NCI-H2029 (cell line): ENCODE data around the gene NPAS3.
A peak's percentile ranks its signal among the peaks of the same experiment; 100 is the strongest.

ENCODE experiments used
- DNase-seq: peaks from one replicate; lab custom pipeline; 2025; lab: John Stamatoyannopoulos, UW

NPAS3 gene

DNA sequence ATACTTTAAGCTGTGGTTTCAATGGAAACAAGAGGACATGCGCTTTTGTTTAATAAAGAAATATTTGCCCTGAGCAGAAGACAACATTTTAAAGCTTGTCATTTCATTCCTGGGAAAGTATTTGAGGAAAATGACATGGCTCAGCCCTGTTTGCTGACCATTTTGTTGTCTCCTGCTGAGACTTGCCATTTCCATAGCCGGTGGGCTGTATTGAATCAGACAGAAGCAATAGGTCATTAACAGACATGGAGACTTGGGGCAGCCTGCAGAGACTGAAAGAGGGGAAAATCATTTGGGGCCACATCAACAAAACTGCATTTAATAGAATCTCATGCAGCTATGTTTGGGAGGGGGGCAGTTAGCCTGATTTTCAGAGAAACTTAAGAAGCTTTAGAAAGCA lies 443.0 kb downstream of the NPAS3 start:
- DNase-seq: no peak

DNA sequence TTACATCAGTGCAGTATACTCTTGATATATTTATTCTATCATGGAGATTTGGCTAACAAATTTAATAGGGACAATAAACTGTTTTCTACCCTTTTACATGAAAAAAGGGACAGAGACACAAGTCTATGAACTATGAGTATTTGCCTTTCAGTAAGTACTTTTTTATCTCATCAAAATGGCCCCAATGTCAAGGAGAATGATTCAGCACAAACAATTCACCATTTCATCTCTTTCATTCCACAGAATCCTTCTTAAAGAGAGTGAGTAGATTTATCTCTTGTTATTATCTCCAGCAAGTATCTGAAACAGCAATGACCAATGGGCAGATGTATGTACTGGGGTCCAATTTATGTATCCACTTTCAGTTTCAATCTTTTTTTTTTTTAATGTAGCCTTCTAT lies 447.5 kb downstream of the NPAS3 start:
- DNase-seq: no peak

DNA sequence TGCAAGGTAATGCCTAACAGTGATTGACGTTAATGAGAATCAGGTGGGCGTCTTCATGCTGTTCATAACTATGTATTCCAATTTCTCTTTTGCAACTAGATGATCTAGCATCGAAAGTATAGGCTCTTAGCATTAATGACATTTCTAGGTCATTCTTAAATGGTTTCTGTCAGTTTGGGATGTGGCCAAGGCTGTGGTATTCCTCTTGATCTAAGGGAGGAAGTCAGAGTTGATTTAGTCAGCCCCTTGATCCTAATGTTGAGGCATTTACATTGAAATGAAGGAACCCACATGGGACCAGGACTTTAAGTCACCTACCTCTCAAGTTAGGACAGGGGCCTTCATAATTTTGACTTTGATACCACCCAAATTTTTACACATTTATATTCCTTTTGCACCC lies 448.1 kb downstream of the NPAS3 start:
- no peak for DNase-seq

DNA sequence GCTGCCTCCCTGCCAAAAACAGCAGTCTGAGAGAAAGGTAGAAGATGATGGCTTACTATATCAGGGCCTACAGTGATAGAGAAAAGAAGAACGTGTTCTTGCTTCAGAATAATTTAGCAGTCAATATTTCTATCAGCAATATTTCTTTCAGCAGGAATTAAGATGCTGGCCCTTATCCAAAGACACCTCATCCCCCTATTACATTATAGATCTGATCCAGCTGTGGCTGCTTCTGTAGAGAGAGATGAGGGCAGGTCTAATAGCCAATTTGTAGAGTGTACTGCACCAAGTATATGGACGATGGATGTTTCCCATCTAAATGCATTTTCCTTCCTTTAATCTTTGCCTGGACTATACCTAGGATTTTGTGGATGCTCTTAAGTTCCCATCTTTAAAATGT lies 451.7 kb downstream of the NPAS3 start:
- no peak for DNase-seq

DNA sequence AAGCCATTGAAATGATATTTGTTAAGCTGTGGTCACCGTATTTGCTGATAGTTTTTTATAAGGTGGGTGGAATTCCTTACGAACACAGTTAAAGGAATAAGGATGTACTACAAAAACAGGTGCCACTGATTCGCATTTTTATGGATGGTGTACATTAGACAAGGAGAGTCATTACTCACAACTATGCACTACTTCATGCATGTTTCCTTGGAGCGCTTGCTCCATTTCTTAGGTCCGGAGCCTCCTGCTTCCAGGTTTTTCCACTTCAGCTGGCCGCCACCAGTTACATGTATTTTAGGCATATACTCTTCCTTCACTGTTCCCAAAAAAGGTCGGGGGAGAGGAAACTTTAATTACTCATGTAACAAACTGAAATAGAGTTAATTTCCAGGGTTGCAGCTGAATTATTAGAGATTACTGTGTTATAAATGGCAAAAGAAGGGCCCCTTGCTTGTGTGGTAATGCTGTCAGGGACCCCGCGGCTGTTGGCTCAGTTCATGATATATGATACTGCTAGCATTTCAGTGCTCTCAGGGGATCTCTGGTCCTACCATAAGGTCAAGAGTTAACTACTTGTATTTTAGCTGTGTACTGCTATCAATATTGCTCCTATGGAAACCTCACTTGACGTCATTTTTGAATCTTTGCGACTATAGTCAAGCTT lies 454.7 kb downstream of the NPAS3 start:
- DNase-seq: peak; percentile 99

DNA sequence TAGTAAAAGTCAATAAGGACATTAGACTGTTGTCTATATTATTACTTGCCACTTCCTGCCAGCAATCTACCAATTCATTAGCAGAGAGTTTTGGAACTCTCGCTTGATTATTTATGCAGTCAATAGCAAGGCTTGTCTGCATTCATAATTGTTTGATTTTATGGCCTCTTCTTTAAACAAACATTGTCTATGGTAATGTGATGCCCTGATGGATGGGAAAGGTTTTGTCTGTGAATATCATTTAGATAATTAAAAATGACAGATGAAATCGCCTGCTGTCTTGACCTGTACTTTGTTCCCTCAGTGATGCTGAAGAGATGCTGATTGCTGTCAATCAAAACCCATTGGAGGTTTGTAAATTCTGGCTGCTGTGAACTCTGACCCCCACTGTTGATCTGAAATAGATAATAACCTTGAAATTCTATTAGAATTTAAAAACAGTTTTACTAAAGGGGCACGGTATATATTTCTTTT lies 455.3 kb downstream of the NPAS3 start:
- peak; percentile 99 for DNase-seq

DNA sequence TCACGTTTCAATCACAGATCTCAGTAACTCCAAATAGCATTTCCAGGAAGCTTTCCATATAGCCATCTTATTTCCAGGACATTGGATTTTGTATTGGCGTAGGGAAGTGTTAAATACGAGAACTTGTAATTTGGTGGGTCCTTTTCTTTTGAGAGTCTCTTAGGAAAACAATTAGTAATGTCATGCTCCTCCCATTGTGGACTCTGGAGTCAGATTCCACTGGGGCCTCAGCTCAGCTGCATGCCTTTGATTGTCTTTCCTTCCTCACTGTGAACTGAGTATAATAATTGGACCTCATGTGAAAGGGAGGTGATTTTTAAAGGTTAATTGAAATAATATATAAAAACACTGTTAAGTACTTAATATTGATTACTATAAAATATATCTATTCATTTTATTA lies 462.6 kb downstream of the NPAS3 start:
- DNase-seq: peak; percentile 63

DNA sequence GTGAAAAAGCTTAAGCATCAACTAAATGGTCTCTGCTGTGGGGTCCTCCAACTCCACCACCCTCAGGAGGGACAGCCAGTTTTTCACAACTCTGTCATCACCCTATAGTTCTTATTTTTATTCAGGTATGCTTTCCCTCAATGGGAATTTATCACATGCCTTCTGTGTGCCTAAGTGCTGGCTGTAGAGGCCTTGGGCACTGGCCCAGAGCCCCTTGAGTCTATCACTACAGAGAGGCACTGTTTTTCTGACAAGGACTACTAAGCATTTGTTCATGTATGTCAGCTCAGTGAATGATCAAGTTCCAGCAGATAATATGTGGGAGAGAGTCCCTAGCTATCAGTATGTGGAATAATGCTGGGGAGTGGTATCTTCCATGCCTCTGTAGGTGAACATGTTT lies 463.9 kb downstream of the NPAS3 start:
- peak; percentile 85 for DNase-seq

DNA sequence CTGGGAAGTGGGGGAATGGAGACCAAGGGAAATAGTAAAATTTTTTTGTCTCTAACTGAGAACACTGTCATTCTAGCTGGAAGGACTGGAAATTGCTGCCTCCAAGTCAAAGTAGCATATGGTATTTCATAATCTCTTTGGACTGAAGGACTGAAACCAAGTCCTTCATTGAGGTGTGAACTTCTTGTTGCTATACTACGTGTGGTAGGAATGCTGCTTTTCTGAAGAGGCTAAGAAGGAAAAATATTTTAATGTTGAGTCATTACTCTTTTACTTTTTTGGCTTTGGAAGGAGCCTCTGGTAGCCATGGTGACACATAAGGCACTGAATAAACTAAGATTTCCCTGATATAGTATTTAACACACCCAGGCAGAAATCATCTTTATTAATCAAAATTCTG lies 465.4 kb downstream of the NPAS3 start:
- no peak for DNase-seq

DNA sequence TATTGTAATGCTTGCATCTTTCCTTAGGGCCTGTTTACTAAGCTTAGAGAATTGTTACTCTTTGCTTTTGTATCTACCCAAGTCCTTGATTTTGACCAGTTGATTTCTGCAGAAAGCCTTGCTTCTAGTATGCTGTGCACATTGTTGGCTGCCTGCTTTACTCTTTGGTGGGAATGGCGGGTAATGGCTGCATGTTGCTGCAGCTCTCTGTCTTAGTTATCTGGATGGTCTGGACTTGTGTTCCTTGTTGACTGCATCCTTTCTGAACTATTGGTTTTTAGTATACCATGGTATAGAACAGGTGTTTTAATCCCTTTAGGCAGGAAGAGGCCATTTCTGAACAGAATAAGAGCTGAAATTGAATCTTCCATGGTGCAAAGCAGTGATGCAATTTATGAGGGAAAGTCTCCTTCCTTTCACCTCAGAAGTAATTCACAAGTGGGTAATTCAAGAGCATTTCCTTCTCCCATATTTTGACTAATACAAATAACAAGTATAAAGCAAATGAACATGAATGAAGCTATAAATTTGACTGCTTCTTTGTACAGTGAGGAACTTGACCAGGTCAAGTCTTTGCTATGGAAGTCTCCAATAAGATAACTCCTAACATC lies 466.4 kb downstream of the NPAS3 start:
- DNase-seq: no peak

DNA sequence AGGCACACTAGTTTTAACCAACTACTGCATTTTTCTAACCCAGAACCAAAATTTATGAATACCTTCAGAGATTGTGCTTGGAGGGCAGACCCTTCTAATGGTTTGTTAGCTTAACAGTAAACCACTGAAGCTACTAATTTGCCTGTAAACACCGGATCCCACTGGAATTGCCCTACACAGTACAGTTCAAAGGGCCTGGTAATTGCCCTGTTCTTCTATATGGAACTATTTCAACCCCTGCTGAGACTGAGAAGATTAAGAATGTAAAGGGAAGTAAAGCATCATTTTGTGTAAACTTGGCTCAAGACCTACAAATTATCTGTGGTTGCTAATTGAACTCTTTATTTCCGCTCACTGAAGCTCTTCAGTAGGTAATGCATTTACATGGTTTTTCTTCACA lies 468.1 kb downstream of the NPAS3 start:
- DNase-seq: no peak

DNA sequence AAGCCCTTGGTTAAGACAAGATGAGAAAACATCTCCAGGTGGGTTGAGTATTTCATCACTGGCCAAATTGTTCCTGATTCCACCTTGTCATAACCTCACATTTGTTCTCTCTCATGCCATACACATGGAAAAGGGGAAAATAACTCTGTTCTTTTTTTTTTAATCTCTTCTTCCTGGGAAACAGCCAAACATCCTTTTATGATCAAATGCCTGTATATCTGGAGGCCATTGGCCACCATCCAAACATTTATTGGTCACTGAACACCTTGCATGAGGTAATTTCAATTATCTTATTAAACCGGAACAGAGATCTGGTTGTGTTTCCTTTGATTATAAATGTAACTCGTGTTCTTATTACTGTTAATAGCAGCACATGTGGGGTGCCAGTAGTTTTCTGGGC lies 469.6 kb downstream of the NPAS3 start:
- peak; percentile 58 for DNase-seq

DNA sequence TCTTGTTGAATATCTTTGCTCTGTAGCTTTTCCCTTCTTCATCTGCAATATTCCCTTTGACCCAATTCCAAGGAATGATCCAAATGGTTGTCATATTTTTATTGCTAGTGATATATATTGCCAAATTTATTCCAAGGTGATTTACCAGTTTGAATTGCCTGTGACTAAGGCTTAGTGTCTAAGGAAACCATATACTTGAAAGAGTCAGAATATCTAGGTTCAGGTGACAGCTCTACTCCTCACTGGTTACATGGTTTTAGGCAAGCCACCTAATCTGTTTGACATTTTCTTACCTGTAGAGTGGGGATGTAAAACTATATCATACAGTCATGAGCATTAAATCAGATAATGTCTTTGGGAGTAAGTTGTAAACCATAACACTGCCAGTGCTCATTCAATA lies 473.8 kb downstream of the NPAS3 start:
- DNase-seq: no peak

DNA sequence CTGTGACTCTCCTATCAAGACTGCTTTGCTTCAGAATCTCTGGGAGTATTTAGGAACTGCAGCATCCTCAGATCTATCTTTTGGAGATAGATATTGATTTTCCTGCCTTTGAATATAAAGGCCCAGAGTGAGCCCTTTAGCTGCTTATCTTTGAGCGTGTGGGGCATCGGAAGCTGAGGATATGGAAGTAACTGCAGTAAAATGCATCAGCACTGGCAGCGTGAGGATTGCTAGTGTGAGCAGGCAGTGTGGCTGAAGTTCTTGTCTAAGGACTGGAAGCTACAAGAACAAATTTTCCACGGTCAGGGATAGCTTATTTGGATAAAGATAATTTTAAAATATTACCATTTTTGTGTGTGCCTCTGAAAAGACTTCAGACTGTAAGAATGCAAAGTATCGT lies 474.7 kb downstream of the NPAS3 start:
- no peak for DNase-seq

DNA sequence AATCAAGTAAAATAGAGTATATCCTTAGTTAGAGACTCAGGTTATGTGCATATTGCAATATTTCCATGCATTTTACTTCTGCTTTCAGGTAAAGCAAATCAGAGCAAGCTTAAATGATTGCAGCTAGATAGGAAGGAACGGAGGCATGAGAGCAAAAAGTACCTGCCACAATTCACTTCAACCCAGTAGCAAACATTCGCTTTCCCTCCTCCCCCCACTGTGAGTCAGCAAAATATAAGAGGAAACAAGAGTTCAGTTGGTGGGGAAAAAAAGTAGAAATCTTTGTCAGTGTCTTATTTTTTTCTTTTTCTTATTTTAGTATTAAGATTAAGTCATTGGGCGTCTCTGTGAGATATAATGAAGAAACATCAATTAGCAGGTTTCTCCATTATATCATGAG lies 475.4 kb downstream of the NPAS3 start:
- no peak for DNase-seq

DNA sequence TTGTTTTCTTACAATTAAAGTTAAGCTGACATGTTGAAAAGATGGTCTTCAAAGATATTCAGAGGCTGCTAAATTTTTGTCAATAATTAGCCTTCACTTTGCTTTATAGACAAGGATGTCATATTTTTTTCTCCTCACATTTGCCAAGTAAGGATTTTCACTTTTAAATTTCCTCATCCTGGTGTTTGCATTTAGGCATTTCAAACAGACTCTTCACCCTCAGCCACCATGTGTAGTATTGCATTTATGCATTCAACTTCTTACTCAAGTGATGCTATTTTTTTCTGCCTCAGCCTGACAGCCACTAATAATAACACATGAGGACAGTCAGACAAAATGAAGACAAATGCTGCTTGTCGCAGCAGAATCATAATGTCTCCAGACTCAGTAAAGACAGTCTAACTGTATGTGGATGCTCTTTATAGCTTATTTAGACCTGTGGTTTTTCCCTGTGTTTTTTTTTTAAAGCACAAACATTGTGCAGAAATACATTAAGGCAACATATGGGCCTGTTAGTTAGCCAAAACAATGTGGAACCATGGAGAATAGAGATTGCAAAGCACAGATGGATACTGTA lies 481.5 kb downstream of the NPAS3 start:
- DNase-seq: no peak

DNA sequence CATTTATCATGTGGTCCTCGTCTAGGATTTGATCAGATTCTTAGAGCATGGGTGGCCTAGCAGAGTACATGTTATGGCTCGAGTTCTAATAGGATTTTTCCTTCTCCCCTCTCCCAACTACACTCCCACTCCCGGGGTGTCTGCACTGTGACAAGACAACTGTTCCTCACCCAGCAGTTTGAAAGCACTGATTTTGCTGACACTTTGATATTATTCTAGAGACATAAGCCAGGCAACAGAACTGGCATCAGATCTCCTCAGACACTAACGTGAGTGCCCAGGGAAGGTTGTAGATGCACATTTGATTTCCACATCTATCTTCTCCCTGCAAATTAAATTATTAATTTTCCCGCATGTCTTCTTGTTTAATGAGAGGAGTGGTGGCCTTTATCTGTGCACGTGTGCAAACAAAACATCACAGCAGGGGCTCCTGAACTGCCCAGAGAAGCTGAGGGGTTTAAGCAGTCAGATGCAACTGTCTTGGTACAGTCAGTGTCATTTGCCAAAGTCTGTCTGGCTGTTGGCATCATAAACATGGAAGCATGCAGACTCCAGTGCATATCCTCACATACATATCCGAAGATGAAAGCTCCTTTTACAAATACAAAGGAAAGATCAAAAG lies 491.8 kb downstream of the NPAS3 start:
- DNase-seq: no peak

DNA sequence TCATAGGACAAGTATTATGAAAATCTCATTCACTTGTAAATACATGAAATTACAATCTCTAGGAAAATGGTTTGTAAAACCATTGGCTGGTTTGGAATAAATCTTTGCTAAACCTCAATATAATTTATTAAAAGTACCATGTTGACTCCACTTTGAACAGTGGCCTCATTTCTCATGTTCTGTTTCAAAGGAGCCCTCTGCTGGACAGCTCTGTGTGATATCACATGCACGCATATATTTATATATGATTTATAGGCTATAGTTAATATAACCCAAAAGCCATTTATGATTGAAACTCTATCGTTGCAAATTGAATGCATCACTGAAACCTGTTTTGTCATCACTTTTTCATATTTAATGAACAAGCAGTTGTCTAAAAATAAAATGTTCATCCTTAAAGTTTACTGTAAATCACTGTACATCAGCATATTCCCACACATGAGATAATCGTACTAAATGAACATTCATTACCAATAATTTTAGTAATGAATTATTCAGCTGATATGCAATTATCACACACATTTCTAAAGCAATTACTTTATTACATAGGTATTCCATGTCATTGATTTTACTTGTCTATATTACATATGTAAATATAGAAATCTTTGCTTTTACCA lies 493.8 kb downstream of the NPAS3 start:
- DNase-seq: peak; percentile 85

DNA sequence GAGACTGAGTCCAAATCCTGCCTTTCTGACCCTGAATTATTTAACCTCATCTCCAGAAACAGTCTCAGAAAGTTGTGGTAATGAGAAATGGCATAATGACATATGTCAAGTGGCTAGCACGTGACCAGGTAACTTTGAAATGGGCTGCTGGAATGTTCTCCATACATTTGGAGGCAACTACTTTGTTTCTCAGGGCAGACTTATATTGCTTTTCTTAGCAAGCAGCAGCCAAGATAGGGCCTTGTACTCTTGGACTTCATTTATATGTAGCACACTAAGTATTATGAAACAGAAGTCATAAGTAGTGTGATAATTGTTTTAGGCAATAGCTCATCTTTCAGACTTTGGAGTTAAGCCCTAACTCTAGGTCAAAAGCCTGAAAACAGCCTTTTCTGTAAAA lies 494.7 kb downstream of the NPAS3 start:
- no peak for DNase-seq

DNA sequence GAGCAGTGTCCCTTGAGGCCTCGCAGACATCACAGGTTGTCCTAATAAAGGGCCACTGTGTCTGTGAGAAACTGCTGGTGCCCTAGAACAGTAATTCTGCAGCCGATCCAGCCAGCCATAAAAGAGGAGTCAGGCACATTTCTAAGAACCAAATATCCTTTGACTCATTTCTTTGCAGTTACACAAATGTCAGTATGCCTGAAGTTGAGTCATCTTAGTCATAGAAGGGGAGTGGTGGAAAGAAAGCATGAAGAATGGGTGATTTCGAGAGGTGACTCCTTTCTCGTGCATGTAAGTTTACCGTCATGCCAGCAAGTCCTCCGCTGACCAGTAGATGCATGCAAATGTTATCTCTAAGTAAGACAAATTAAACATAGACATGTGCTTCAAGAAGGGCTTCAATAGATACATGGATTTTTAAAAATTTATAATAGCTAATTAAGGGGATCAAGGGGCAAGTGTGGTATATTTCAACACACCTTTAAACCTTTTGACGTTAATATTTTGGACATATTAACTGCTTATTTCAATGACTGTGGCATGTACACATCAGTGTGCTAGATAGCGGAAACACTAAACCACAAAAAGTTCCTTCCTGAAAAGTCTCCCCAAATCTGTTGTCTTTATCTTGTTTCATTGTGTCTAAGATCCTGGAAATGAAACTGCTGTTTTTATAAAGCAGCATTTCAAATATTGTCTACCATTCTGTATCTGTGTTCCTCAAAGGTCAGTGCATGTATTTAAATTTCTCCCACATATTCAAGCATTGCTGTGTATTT lies 497.4 kb downstream of the NPAS3 start:
- no peak for DNase-seq

DNA sequence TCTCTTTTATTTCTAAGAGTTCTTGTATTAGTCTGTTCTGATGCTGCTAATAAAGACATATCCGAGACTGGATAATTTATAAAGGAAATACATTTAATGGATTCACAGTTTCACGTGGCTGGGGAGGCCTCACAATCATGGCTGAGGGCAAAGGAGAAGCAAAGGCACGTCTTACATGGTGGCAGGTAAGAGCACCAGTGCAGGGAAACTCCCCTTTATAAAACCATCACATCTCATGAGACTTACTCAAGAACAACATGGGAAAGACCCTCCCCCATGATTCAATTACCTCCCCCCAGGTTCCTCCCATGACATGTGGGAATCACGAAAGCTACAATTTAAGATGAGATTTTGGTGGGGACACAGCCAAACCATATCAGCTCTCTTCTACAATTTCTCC lies 503.0 kb downstream of the NPAS3 start:
- no peak for DNase-seq

DNA sequence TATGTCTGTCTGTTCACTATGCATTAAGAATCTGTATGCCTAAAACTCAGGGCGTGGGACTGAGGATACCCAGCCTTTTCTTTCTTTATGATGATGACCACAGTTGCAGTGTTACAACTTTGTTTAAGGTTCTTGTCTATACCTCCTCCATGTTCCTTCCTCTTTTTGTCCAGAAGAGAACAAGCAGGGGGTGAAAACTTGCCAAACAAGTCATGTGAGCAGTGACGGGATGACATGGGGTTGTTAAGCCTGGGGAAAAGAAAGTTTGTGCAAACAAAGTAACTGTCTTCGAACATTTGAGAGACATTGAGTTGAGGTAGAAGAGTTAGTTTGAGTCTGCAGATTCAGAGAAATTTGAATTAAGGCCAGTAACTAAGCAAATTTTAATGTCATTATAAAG lies 505.5 kb downstream of the NPAS3 start:
- DNase-seq: no peak
